Measurements from ENCODE around the gene CPA5.
"Not testable (repeated sequence)": the region's sequence is repeated elsewhere in the genome, so short reads cannot be mapped to it uniquely, and the experiment has no call there.

CPA5 gene

GRCh38 chr7:130359276-130359857 is 14.8 kb downstream of the CPA5 start:
- DNase-seq, result no peak

DNA sequence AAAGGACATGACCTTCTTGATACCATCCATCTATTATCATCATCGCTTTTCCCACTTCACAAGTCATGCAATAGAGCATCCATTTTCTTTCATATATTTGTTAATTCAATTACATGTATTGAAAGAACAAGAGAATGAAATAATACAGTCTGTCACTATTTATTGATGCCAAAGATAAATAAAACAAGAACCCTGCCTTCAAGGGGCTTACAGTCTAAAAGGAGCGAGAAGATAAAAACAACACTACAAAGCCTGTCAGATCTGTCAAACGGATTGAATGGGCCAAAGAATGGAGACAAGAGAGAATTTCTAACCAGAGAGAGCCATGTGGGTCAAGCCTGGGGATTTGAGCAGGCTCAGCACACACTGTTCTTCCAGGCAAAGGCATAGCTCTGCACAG is 15.9 kb downstream of the CPA5 start:
- no peak for DNase-seq

DNA sequence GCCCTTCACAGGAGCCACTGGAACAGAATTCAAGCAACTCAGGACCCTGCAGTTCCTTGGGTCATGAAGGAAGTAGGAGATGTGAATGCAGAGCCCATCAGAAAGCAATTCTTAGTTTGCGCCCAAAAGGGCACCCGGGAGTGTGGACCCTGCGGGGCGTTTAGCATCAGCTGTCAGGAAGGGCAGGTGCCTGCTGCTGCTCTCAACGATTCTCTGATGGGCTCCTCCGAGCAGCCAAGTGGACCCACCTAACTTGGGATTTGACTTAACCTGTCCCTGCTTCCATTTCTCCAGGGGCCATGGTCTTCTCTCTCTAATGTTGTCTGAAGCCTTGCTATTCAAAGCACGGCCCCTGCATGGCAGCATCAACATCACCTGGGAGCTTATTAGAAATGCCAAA is 17.1 kb downstream of the CPA5 start:
- no peak for DNase-seq

GRCh38 chr7:130362251-130362816 is 17.7 kb downstream of the CPA5 start:
- no peak for DNase-seq

DNA sequence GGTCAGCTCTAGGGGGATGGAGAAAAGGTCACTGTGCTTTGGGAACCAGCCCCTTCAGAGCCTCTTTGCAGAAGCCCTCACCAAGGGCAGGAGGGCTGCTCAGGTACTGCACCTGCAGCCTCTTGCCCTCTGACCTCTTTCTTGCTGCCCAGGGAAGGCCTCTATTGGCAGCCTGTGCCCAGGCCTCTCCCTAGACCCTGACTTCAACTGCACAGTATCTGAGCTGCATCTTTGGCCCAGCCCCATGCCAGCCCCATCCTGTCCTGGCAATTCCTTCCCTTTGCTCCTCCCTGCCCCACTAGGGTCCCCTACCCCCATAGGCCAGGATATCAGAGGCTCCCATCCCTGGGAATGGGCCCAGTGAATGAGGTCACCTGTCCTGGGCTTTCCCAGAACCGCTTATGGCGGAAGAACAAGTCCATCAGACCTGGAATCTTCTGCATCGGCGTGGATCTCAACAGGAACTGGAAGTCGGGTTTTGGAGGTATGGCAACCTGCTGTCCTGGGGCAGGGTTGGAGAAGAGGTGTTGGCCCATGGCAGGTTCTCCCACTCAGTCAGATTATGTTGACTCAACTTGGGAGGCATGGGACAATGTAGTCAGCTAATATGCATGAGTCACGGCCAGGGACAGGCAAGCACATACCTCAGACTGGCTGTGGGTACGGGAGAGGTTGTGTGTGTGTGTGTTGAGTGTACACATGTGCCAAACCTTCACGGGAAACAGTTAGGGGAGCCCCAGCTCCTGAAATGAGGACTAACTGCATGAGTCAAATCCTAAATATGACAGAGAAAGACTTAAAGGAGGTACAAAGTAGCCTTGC is 18.6 kb downstream of the CPA5 start:
- DNase-seq, result no peak

- DNase-seq, result no peak
Observed at GRCh38 chr7:130364451-130364850, 19.8 kb downstream of the CPA5 start.

GRCh38 chr7:130365088-130365487 is 20.5 kb downstream of the CPA5 start:
- DNase-seq, result no peak

DNA sequence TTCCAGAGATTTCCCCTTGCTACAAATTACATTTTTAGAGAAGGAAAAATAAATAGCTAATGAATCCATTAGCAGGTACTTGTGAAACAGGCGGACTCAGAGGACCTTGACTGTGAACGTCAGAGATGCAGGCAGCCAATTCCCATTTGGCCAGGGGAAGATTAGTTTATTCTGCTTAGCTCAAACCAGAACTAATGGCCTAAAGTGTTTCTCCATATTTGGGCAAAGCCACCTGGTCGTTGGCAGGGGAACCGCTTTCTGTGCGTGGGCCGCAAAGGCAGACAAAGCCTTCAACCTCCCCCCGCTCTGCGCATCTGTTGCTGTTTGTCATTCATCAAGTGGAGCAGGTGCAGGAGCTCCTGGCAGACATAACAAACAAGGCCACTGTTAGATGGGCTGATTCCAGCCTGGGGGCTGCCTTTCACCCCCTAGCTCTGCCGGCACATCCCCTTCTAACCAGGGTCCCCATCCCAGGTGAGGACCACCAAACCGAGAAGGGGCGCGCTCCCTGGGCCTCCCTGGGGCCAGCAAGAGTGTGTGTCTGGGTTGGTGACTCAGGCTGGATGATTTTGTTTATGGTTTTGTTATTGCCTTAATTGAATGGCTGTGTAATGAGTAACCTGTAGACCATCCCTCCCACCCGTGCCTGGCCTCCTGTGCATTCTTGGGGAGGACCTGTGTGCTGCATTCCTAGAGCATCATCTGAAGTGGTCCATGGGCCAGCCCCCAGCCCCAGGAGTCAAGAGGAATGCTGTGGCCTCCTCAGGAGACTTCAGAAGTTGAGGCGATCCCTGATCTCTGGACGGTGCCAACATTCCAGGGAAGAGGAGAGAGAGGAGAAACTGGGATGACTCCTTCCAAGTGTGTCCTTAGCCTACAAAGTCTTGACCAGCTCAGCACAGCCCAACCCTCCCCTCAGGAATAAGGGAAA is 21.2 kb downstream of the CPA5 start:
- peak; percentile 100 for DNase-seq

DNA sequence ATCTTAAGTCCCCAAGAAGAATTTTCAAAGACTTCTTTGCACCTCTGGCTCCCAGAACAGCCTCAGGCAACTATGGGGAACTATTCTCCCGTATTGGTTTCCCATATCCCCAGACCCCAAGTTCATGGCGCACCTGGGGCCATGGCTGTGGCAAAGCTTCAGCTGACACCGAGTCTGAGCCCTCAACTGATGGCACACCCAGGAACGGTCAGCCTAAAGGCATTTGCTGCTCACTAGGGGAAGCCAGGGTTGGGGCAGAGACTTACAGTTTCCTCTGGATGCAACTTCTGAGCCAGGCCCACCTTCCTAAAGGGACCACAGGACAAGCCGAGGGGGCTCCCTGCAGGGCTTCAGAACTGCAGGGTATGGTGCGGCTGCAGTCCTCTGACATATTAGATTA is 21.9 kb downstream of the CPA5 start:
- no peak for DNase-seq

GRCh38 chr7:130367088-130367755 is 22.6 kb downstream of the CPA5 start:
- DNase-seq, result no peak

DNA sequence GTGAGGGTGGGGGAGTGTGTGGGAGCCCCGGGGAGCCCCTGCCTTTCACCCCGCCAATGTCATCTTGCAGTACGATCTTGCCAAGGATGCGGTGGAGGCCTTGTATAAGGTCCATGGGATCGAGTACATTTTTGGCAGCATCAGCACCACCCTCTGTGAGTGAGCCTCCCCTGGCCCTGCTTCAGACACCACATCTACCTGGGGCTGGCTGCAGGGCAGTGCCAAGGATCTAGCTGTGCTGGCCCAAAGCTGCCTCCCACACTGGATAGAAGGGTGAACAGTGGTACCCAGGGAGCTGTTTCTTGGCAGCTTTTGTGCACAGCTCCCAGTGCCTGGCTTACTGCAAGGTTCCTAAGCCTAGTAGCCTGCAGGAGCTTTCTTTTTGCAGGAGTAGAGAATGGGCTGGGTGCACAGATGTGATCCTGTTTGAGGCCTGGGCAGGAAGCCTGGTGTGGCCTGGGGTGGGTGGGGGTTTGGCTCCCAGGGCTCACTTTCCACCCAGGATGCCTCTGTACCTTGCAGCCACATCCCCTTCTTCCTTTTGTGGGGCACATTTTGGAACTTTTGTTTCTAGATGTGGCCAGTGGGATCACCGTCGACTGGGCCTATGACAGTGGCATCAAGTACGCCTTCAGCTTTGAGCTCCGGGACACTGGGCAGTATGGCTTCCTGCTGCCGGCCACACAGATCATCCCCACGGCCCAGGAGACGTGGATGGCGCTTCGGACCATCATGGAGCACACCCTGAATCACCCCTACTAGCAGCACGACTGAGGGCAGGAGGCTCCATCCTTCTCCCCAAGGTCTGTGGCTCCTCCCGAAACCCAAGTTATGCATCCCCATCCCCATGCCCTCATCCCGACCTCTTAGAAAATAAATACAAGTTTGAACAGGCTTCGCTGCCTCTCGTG is 23.5 kb downstream of the CPA5 start:
- no peak for DNase-seq

GRCh38 chr7:130369110-130369711 is 24.6 kb downstream of the CPA5 start:
- DNase-seq, result no peak

GRCh38 chr7:130369831-130370550 is 25.4 kb downstream of the CPA5 start:
- DNase-seq, result no peak

GRCh38 chr7:130371046-130371445 is 26.4 kb downstream of the CPA5 start:
- peak; percentile 35 for DNase-seq

DNA sequence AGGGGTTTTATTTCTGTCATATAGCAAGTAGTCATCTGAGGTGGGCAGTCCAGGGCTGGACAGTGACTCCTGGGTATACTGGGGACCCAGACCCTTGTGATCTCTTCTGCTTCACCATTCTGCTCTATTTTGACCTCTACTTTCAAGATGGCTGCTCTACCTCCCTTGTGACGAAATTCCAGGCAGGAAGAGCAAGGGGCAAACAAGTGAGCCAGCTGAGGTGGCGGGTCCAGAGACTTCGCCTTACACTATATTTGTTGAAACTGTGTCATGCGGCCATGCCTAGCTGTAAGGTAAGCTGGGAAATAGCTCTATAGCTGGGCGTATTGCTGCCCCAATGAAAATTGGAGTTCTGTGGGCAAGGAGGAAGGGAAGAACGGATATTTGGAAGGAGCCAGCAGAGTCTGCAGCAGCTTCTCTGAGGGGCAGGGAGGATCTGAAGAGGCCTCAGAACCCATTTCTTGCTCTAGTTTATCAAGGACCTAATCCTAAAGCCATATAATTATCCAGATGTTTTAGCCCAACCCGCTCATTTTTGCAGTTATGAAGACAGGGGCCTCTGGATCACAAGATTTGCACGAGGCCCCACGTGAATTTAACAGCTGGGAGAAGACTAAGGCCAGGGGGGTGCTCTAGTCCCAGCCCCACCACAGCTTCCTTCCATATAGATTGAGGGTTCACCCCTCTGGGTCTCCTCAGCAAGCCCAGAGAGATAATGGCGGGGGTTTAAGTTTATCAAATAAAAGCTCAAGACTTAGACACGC is 28.0 kb downstream of the CPA5 start:
- DNase-seq, result no peak

GRCh38 chr7:130374507-130374906 is 29.9 kb downstream of the CPA5 start:
- DNase-seq, result no peak

- DNase-seq, result not testable (repeated sequence)
Observed at GRCh38 chr7:130376461-130376860, 31.8 kb downstream of the CPA5 start.

DNA sequence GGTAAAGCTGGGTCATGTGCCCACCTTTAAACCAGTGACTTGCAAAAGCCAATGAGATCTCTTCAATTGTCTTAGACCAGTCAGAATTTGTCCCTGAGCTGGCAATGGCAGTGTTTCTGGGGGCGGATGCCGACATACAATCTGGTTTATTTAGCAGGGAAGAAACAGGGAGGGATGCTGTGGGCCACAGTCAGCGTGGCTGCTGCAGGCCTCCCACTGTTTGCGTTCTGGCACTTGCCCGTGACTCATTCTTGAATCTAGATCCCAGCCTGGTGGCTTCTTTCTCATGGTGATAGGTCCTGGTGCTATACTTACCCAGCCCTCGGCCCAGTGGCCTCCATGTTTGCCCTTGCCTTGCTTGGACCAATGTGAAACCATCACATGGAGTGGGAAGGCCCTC is 32.6 kb downstream of the CPA5 start:
- DNase-seq, result no peak

GRCh38 chr7:130379019-130379418 is 34.4 kb downstream of the CPA5 start:
- DNase-seq, result no peak

DNA sequence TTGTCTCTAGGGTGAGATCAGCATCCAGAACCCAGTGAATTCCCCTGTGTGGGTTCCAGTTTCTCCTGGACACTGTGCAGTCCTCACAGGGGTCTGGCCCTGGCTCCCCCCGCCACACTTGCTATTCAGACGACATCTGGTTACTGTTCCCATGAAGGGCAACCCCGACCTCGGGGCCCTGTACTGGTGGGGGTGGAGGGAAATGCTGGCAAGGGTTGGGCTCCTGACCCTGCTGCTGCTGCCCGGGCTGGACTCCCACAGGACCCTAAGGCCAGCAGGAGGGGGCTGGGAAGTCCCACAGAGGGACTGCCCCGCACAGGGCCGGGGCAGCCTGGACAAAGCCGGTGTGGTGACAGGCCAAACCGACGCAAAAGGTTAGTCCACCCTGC is 34.9 kb downstream of the CPA5 start:
- no peak for DNase-seq
